Aorta (tissue), 5 donors: ENCODE measurements around the gene KLHL15. TPM values are rescaled to one million over a fixed set of nuclear protein-coding genes. Genes with fewer than 3 reads are reported as not detected.

Experiments
- ATAC-seq: fragments of 200-7000 bp; cut with Tn5 transposase; one replicate; pipeline ENCODE4 v1.9.1; 2022; ENCODE audit warnings: moderate library complexity; ENCODE audit not compliant: low FRiP score
- DNase-seq, 2 donors: peaks; one replicate each; pipeline ENCODE4 v3.0.0-alpha.2; 2020
- H3K27ac ChIP-seq, 2 donors: one replicate each; pipeline ENCODE4 v1.5.1; 2013; ENCODE audit warnings: low read length in 2 of 2, mild to moderate bottlenecking in 2 of 2, moderate library complexity in 2 of 2, control low read depth in 1 of 2, inconsistent platforms in 1 of 2, low read depth in 1 of 2
- H3K27me3 ChIP-seq, 2 donors: one replicate each; pipeline ENCODE4 v1.6.1; 2013; ENCODE audit warnings: control low read depth in 1 of 2, low read length in 1 of 2, mild to moderate bottlenecking in 1 of 2, moderate library complexity in 1 of 2; ENCODE audit not compliant: insufficient read depth in 2 of 2, control insufficient read depth in 1 of 2
- H3K36me3 ChIP-seq, 2 donors: one replicate each; pipeline ENCODE4 v1.6.1; 2013; ENCODE audit warnings: control low read depth in 1 of 2, low read length in 1 of 2, mild to moderate bottlenecking in 1 of 2; ENCODE audit not compliant: insufficient read depth in 2 of 2, control insufficient read depth in 1 of 2
- H3K4me1 ChIP-seq, 2 donors: one replicate each; pipeline ENCODE4 v1.6.1; 2013; ENCODE audit warnings: low read length in 2 of 2, control low read depth in 1 of 2, mild to moderate bottlenecking in 1 of 2, moderate library complexity in 1 of 2; ENCODE audit not compliant: insufficient read depth in 2 of 2, control insufficient read depth in 1 of 2
- H3K4me3 ChIP-seq, 2 donors: one replicate each; pipeline ENCODE4 v1.5.1; 2013; ENCODE audit warnings: low read length in 2 of 2, control low read depth in 1 of 2, mild to moderate bottlenecking in 1 of 2
- H3K9me3 ChIP-seq: one replicate; pipeline ENCODE4 v1.6.1; 2013; ENCODE audit warnings: mild to moderate bottlenecking, low read length; ENCODE audit not compliant: control insufficient read depth
- WGBS, 2 donors: extraction: QIAGEN DNeasy Blood & Tissue Kit; methylation state at CpG; one replicate each; pipeline ENCODE4 v1.1.7; 2013; 5-methylcytosine and 5-hydroxymethylcytosine counted together
- intact Hi-C, 2 donors: fragments of 100-400 bp; cut with DNase I; formaldehyde crosslinking; loops; one replicate each; pipeline versions ENCODE4 v1.14.2 to v1.15.0; 2022
- polyA plus RNA-seq, 2 donors: library from polyadenylated mRNA; stranded (reverse); fragments of 200-250 nt; gene quantifications; one replicate each; pipeline ENCODE4 v1.2.3, GENCODE V29; 2013
- total RNA-seq, 2 donors: library from RNA; stranded (reverse); fragmentation: NEBNext Ultra II Directional; extraction: Animal tissue kit (Norgen Biotek cat#: 25700); gene quantifications; one replicate each; pipeline ENCODE4 v1.2.1, GENCODE V29; 2021
- donor health status: healthy with polysubstance abuse.
- donor health status: Bipolar disorder and iron deficiency.
- donor health status: DM: no; HTN: no; CAD: no.
- donor health status: DM: no; HTN: no; CAD: no.
- donor health status: DM: yes; HTN: yes; CAD: no.

The KLHL15 gene
- total and polyA plus RNA-seq, 4 donors: 1.1 to 9.0 (median 3.9) TPM

DNA sequence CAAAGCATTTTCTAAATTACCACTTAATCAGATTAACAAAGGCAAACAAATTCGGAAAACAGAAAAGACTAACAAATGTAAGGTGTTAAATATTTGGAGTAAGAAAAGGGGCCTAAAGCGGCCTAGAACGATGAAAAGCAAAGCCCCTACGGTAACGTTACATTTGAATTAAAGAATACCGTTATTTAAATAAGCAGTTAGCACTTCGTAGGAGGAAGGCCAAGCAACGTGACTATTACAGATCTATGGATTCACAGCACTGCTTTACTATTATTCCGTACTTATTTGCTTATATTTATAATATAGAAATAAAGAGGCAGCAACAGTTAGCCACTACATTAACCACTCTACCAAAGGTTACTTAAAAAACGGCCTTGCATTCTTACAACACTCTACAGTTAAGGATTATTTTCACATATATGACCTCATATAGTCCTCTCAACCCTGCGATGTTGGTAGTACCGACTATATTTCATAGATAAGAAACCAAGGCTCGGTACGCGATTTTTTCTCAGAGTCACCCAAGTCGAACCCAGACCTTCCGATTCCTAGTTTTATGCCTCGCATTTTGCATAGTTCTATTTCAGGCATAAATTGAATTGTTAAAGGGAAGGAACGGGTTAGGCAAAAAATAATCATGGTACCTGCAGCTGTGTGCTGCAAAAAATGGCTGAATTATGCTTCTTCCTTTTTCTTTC, 2.9 kb downstream of the KLHL15 start:
- no peak for ATAC-seq
- Histone ChIP-seq H3K4me3 (peak overlapping the region; percentile 29 to 35), H3K4me1 (no peaks in the 10 kb centered on the region), H3K9me3 (no peaks in the 10 kb centered on the region), H3K27ac (no peak overlapping the region), H3K36me3 (no peaks in the 10 kb centered on the region), H3K27me3 (peaks cover 0 to 2% of the 10 kb centered on the region in 2 donors)
- 0 to 34% methylated on average over 19 of the region's 19 CpGs for WGBS, 2 donors
- no peak for DNase-seq
- intact Hi-C loops: loop anchor here (2.0 to 10.0 kb wide), 2 partner anchors 115 to 119 kb away; partner anchors contain the start of genes CXorf58 (in 2 of the 2) and APOO (in 1 of the 2)

DNA sequence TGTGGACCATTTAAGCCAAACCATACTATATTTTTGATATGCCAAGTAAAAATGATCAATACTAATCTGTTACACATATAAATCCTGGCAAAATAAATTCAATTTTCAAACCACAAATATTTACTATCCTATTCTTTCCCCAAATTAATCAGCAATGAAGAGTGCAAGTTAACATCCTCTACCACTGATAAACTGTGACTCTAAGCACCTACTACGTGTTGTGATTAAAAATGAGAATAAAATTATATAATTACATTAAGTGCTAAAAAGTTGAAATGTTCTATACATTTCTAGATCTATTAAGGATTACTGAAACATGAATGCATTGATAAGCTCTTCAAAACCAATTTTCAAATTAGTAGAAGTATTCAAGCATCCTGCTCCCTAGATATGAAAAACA, 3.4 kb downstream of the KLHL15 start:
- no peaks in the 10 kb centered on the region for H3K36me3 ChIP-seq
- 8 to 17% methylated on average over 1 of the region's 1 CpG for WGBS, 2 donors
- H3K27me3 ChIP-seq: peaks cover 0 to 2% of the 10 kb centered on the region in 2 donors
- H3K4me3 ChIP-seq: peak overlapping the region in 1 of 2 donors; percentile 29
- no peaks in the 10 kb centered on the region for H3K9me3 ChIP-seq
- no peak overlapping the region for H3K27ac ChIP-seq
- intact Hi-C loops: loop anchor here in 1 of 2 donors (10.0 kb wide), 1 partner anchor 119 kb away; the partner anchor contains the start of genes APOO and CXorf58
- no peaks in the 10 kb centered on the region for H3K4me1 ChIP-seq
- DNase-seq: no peak
- ATAC-seq: no peak

DNA sequence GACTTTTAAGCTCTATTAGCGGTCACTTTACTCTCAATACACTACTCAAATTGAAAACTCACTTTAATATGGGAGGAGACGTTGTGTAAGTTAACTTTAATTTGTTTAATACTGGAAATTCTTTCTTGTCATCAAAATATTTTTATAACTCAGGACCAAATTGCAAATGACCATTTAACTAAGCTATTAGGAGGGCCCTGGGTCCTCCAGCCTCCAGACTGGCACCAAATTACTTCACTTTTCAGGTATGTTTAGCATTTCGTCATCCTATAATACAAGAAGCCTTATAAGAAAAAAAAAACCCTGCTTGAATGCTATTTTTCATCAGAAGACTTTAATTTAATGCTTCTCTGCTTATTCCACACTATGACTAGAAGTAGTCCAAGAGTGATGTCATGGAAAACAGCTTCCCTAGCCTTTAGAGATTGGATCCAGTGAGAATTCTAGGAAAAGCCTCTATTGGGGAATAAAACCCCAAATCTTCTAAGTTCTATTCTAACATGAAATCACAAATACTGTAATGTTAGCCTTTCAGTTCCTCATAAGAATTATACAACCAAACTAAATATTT, 6.6 kb downstream of the KLHL15 start:
- intact Hi-C loops: loop anchor here in 1 of 2 donors (10.0 kb wide), 1 partner anchor 116 kb away; the partner anchor contains the start of genes APOO and CXorf58
- Histone ChIP-seq H3K27me3 (peaks cover 0 to 2% of the 10 kb centered on the region in 2 donors), H3K4me3 (no peak overlapping the region), H3K9me3 (no peaks in the 10 kb centered on the region), H3K4me1 (no peaks in the 10 kb centered on the region), H3K27ac (no peak overlapping the region), H3K36me3 (no peaks in the 10 kb centered on the region)
- no peak for DNase-seq
- WGBS, 2 donors: 32 to 36% methylated on average over 3 of the region's 3 CpGs
- ATAC-seq: no peak

DNA sequence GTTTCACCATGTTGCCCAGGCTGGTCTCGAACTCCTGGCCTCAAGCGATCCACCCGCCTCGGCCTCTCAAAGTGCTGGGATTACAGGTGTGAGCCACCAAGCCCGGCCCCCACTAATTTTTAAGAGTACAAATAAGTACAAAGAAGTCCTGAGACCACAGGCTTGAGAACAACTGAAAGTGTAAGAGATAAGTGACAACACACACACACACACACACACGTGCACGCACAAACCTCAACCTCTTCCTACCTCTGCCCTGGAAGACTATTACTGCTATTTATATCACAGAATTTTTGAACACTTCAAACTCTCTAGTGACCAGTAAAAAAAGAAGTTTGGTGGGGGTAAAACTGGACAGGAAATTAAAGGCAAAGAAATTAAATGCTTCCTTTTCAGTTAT, 7.5 kb downstream of the KLHL15 start:
- DNase-seq (no peak), ATAC-seq (no peak)
- Histone ChIP-seq H3K4me1 (no peaks in the 10 kb centered on the region), H3K27me3 (no peaks in the 10 kb centered on the region), H3K27ac (no peak overlapping the region), H3K9me3 (no peaks in the 10 kb centered on the region), H3K4me3 (no peak overlapping the region), H3K36me3 (no peaks in the 10 kb centered on the region)
- 66 to 68% methylated on average over 7 of the region's 7 CpGs for WGBS, 2 donors
- intact Hi-C loops: no loop called here

DNA sequence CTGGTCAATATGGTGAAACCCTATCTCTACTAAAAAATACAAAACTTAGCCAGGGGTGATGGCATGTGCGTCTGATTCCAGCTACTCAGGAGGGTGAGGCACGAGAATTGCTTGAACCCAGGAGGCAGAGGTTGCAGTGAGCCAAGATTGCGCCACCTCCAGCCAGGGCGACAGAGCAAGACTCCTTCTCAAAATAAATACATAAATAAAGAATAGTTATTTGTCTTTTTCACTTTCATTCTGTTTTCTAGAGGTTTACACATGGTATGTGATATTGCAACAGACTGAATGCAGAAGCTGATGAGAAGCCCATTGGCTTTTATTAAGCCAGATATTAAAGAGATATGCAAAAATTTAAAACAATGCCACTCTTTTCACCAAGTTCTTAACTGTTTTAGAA, 8.2 kb downstream of the KLHL15 start:
- no peaks in the 10 kb centered on the region for H3K27me3 ChIP-seq
- intact Hi-C loops: no loop called here
- H3K27ac ChIP-seq: no peak overlapping the region
- ATAC-seq (no peak), DNase-seq (no peak)
- H3K36me3 ChIP-seq: no peaks in the 10 kb centered on the region
- H3K4me1 ChIP-seq: no peaks in the 10 kb centered on the region
- 36 to 51% methylated on average over 4 of the region's 4 CpGs for WGBS, 2 donors
- H3K9me3 ChIP-seq: no peaks in the 10 kb centered on the region
- no peak overlapping the region for H3K4me3 ChIP-seq

DNA sequence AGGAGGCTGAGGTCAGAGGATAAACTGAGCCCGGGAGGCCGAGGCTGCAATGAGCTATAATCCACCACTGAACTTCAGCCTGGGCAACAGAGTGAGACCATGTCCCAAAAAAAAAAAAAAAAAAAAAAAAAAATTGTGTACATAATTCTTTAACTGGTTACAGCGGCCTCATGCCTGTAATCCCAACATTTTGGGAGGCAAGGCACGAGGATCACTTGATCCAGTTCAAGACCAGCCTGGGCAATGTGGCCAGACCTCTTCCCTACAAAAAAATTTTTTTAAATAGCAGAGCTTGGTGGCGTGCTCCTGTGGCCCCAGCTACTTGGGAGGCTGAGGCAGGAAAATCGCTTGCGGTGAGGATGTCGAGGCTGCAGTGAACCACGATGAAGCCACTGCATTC, 9.3 kb downstream of the KLHL15 start:
- no peaks in the 10 kb centered on the region for H3K36me3 ChIP-seq
- 91 to 96% methylated on average over 9 of the region's 9 CpGs for WGBS, 2 donors
- H3K4me3 ChIP-seq: no peak overlapping the region
- no peaks in the 10 kb centered on the region for H3K27me3 ChIP-seq
- DNase-seq (no peak), ATAC-seq (no peak)
- no peak overlapping the region for H3K27ac ChIP-seq
- intact Hi-C loops: no loop called here
- no peaks in the 10 kb centered on the region for H3K9me3 ChIP-seq
- H3K4me1 ChIP-seq: no peaks in the 10 kb centered on the region

DNA sequence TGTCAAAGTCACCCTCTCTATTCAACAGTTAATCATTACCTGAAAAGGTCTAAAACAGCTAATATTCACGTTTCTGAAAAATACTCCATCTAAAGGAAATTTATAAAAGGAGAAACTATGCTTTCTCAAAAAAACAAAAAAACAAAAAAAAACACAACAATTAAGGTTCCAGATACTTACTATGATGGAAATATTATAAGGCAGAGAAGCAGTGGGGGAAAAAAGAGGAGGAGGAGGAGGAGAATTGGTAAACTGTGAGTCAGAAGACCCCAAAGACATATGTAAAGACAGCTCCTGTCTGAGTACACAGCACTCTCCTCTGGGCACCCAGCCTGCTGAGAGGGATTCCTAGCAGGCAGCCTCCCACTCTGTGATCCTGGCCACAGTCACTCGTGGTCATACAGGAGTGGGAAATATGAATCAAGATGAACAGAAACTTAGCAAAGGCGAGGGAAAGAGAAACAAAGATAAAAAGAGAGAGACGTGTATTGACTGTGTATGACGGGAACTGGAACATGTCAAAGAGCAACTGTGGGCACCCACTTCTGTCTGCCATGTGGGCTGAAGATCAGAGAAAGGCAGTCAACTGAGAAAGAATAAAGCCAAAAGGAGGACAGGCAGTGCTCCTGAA, 12.5 kb downstream of the KLHL15 start:
- no peak overlapping the region for H3K4me3 ChIP-seq
- H3K4me1 ChIP-seq: no peaks in the 10 kb centered on the region
- DNase-seq (no peak), ATAC-seq (no peak)
- intact Hi-C loops: no loop called here
- 10 to 29% methylated on average over 5 of the region's 5 CpGs for WGBS, 2 donors
- H3K9me3 ChIP-seq: no peaks in the 10 kb centered on the region
- H3K27me3 ChIP-seq: no peaks in the 10 kb centered on the region
- no peak overlapping the region for H3K27ac ChIP-seq
- H3K36me3 ChIP-seq: no peaks in the 10 kb centered on the region

DNA sequence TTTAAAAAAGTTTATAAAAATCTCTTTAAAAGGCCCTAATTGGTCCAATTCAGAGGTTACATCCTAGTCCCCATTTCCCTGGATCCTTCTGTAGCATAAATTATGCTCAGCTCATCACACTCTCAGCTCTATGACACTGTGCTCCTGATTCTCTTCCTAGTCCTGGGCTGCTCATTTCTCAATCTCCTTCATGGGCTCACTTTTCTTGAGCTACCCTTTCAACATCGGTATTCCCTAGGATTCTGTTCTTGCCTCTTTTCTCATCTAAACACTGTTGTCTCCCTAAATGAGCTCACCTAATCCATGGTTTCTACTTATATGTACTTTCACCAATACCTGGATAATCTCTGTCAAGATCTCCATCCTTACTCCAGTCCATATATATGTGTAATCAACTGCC, 14.7 kb downstream of the KLHL15 start:
- H3K9me3 ChIP-seq: no peaks in the 10 kb centered on the region
- no peak for DNase-seq
- intact Hi-C loops: no loop called here
- ATAC-seq: no peak
- H3K4me3 ChIP-seq: no peak overlapping the region
- no peaks in the 10 kb centered on the region for H3K27me3 ChIP-seq
- no peaks in the 10 kb centered on the region for H3K4me1 ChIP-seq
- H3K27ac ChIP-seq: no peak overlapping the region
- no peaks in the 10 kb centered on the region for H3K36me3 ChIP-seq
- 88 to 93% methylated on average over 1 of the region's 1 CpG for WGBS, 2 donors
